Myometrial cell (primary cell): ENCODE results near the gene PSMB11. TPM values are rescaled to one million over a fixed set of nuclear protein-coding genes. Genes with fewer than 3 reads are reported as not detected.

Experiments
- total RNA-seq: library from RNA; depleted of rRNA; stranded (reverse); fragments of >200 nt; gene quantifications from 2 replicates; pipeline ENCODE4 v1.2.3, GENCODE V29; 2015

Gene PSMB11
- not detected in 2 replicates for total RNA-seq

GRCh38 chr14:23042162-23042965, at the start of gene PSMB11:
TSS of gene PSMB11 (plus strand) at chr14:23042212. CDS start at chr14:23042226, 14 bp downstream.

GRCh38 chr14:23009939-23010726, 31.9 kb upstream of the PSMB11 start, which contains the start of gene C14orf93:
TSS of gene C14orf93 (minus strand) at chr14:23010143. CDS start at chr14:22999023, 11,120 bp downstream.

DNA sequence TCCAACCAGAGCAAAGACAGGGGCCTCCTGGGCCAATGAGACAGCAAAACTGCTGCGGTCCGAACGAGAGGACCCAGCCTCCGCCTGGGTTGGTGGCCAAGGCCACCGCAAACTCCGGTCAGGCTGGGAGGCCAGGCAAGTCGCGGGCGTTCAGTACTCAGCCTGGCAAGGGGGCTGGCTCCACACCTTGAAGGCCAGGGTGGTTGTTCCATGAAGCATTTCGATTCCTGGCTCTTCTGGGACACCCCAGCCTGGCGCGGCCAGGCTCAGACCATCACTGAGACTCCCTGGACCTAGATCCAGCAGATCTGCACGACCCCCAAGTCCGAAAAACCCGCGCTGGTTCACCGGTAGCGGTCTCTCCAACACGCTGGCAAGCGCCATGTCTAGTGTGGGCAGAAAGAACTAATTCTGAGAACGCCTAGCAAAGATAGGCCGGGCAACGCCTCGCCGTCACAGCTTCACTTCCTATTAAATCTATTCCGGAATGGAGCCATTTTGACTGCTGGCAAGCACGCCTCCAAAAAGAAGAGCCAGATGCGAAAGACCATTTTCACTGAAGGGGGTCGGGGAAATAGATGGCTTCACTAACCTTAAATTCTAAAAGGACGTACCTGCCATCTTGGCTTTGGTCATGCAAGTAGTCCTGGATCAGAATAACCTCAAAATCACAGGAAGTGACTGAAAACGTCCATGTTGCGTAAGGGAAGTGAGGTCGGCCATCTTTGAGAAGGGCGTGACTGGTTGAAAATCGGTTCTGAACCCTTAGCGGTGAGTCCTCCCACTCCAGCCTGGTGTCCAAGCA, 7.3 kb upstream of the PSMB11 start, which contains the start of gene PSMB5:
Gene PSMB5, minus strand, starts transcription at position 403 of the 805 bp plus-strand sequence. Its CDS starts 19 bp downstream, at position 384.

DNA sequence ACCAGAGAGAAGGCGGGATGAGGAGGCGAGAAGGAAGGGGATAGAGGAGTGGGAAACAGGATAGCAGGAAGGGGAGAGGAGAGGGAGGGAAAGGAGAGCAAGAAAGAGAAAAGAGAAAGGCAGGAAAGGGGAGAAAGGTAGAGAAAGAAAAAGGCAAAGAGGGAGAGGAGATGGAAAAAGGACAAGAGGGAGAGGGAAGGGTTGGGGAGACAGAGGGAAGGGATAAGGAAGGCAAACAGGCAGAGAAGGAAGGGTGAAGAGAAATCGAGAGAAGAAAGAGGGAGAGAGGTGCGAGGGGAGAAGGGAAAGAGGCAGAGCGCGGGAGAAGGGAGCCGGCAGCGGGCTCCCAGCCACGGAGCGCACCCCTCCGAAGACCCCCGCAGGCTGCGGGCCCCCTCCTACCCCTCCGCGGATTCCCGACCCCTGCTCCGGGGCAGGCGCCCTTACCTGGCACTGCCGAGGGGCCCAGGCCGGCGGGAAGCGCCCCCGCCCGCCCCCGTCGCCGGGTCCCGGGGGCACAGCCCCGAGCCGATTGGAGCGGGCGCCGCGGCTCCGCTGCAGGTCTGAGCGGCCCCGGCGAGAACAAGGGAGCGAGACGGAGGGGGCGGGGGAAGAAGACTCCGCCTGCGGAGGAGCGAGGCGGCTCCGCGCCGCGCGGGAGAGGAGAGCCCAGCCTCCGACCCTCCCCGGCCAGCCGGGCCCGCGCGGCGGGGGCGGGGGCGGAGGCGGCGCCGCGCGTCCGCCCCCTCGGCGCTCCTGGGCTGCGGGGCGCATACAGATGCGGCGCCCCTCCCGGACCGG, 15.1 kb downstream of the PSMB11 start, which contains the start of gene CDH24:
Gene CDH24, minus strand, starts transcription at position 565 of the 801 bp plus-strand sequence. CDS start 1,787 bp downstream, outside the sequence.

Other genes with a start within 250 kb of the PSMB11 start
- 1.6 and 2.6 TPM in 2 replicates for gene SLC7A7, start 226.8 kb upstream of the PSMB11 start, total RNA-seq
- gene MRPL52, start 212.3 kb upstream of the PSMB11 start, total RNA-seq: 102 and 274 TPM in 2 replicates
- 435 and 437 TPM in 2 replicates for gene MMP14, start 205.6 kb upstream of the PSMB11 start, total RNA-seq
- 98.4 and 113 TPM in 2 replicates for gene LRP10, start 170.5 kb upstream of the PSMB11 start, total RNA-seq
- gene REM2, start 159.0 kb upstream of the PSMB11 start, total RNA-seq: 0.58 TPM in 1 of 2 replicates, not detected in the other
- 44.4 and 75.1 TPM in 2 replicates for gene RBM23, start 123.1 kb upstream of the PSMB11 start, total RNA-seq
- gene PRMT5, start 112.8 kb upstream of the PSMB11 start, total RNA-seq: 86.1 and 97.2 TPM in 2 replicates
- 61.4 and 69.8 TPM in 2 replicates for gene HAUS4, start 85.1 kb upstream of the PSMB11 start, total RNA-seq
- gene AJUBA, start 59.7 kb upstream of the PSMB11 start, total RNA-seq: 21.6 and 30.0 TPM in 2 replicates
- gene C14orf93, start 32.1 kb upstream of the PSMB11 start, total RNA-seq: 11.2 and 15.8 TPM in 2 replicates
- 351 and 468 TPM in 2 replicates for gene PSMB5, start 7.3 kb upstream of the PSMB11 start, total RNA-seq
- gene CDH24, start 15.3 kb downstream of the PSMB11 start, total RNA-seq: 5.0 and 7.2 TPM in 2 replicates
- 67.0 and 77.6 TPM in 2 replicates for gene ACIN1, start 52.9 kb downstream of the PSMB11 start, total RNA-seq
- 66.1 and 75.5 TPM in 2 replicates for gene C14orf119, start 53.3 kb downstream of the PSMB11 start, total RNA-seq
- 0.58 TPM in 1 of 2 replicates, not detected in the other for gene CIROP, start 62.8 kb downstream of the PSMB11 start, total RNA-seq
- gene CEBPE, start 77.0 kb downstream of the PSMB11 start, total RNA-seq: not detected in 2 replicates
- 6.9 and 13.1 TPM in 2 replicates for gene SLC7A8, start 141.4 kb downstream of the PSMB11 start, total RNA-seq
- not detected in 2 replicates for gene RNF212B, start 195.7 kb downstream of the PSMB11 start, total RNA-seq
- 9.6 and 14.4 TPM in 2 replicates for gene HOMEZ, start 243.9 kb downstream of the PSMB11 start, total RNA-seq